RPMI7951 (cell line): ENCODE measurements around the gene PDIA6. TPM values are rescaled to one million over a fixed set of nuclear protein-coding genes. Genes with fewer than 3 reads are reported as not detected.
"Not testable (repeated sequence)": the region's sequence is repeated elsewhere in the genome, so short reads cannot be mapped to it uniquely, and the experiment has no call there.

ENCODE experiments used
- DNase-seq: peaks from one replicate; pipeline ENCODE4 v3.0.0-alpha.2; 2012; ENCODE audit warnings: low read depth
- total RNA-seq: library from RNA; depleted of rRNA; stranded (reverse); fragments of >200 nt; shearing (Covaris generic); gene quantifications from 2 replicates; pipeline ENCODE4 v1.2.3, GENCODE V29; 2014

PDIA6 gene
- total RNA-seq, 1 experiment from 2014 or later: 538 TPM

DNA sequence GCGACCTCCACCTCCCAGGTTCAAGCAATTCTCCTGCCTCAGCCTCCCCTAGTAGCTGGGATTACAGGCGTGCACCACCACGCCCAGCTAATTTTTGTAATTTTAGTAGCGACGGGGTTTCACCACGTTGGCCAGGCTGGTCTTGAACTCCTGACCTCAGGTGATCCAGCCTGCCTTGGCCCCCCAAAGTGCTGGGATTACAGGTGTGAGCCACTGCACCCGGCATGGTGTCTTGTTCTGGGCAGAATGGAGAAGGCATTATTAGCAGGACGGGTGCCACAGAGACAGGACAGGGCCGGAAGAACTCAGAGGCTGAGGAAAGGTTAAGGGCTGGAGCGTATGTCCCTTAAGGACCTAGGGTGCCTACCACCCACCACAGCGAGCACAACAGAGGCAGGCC is 31.8 kb downstream of the PDIA6 start:
- DNase-seq: not testable (repeated sequence)

DNA sequence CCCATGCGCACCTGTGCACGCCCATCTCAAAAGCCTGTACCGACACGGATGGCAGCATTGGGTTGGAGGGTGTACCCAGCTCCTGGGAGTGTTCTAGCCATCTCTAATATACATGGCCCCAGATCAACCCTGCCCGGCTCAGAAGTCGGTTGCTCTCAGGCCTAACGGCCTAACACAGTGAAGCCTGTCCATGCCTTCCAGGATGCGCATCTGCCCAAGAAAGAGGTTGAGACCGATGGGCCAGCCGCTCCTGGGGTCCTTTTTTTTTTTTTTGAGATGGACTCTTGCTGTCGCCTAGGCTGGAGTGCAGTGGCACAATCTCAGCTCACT is 32.1 kb downstream of the PDIA6 start:
- DNase-seq: no peak

DNA sequence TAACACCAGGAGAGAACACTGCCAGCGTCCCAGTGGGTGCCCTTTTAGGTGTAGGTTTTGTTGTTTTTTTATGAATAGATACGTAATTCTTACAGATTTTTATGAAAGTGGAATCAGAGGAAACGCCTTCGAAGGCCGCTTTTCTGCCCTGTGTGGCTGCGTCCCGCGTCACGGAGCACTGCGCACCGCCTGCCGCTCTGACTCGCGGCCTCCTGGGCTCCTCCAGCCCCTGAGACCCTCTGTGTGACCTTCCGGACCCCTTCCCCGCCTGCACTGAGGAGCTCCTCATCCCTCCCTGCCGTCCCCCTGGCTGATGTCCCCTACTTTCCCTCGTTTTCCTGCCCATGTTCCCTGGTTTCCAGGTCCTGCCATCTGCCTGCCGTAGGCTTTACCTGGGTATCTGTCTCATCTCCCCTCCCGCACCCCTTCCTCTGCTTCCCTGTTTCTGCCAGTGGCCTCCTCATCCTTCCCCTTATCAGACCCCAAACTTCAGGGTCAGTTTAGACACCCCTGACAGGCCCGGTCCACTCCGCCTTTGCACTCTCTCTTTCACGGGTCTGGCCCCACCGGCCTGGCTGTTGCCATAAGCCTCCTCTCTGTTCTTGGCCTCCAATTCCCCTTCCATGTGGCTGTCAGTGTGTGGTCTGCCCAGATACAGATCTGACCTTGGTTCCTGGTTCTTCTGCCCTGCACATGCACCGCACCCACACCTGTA is 32.7 kb downstream of the PDIA6 start:
- DNase-seq: no peak

DNA sequence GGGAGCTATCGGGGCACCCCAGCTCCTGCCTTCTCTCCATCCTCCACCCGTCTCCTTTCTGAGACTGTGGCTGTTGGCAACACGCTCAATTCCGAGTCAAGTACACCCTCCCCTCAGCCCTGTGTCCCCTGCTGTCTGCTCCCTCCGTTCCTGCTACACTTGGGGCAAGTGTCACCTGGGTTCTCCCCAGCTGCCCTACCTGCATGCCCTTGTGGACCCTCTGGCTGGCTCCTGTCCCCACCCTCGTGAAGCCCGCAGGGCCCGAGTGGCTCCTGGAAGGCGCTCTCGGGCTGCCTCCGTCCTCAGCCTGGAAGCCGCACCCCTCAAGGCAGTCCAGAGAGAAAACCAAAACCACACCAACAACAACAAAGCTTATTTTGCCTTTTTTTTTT is 33.9 kb downstream of the PDIA6 start:
- DNase-seq: no peak

GRCh38 chr2:10777842-10778723 is 34.5 kb downstream of the PDIA6 start:
- DNase-seq: no peak

DNA sequence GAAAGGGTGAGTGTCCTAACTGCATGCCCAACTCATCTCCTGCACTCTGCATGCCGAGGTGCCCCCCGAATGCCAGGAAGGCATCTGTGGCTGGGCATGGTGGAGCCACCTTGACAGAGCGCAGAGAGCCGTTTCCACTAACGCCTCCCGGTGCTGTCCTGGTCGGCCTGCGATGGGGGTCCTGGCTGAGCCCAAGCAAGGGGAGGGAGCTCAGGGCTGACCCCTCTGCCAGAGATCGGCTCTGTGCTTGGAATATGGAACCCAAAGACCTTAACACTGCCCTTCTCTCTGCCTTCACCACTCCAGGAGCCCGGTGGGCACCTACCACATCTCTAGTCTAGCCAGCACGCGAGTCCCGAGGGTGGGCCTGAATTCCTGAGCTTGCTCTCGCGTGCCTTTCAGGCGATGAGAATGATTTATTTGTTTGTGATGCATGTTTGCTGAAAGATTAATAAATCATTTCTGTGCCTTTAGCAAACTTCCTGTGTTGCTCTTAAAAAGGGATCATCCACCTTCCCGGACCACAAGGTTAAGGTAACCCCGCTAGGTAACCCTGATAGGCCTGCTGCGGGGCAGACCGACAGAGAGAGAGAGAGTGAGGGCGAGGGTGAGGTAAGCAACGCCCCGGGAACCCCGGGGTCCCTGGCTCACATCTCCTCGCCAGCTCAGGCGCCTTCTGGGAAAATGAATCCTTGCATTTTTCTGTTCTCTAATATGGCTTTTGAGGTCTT is 35.3 kb downstream of the PDIA6 start:
- no peak for DNase-seq

GRCh38 chr2:10776231-10776977 is 36.2 kb downstream of the PDIA6 start:
- no peak for DNase-seq

DNA sequence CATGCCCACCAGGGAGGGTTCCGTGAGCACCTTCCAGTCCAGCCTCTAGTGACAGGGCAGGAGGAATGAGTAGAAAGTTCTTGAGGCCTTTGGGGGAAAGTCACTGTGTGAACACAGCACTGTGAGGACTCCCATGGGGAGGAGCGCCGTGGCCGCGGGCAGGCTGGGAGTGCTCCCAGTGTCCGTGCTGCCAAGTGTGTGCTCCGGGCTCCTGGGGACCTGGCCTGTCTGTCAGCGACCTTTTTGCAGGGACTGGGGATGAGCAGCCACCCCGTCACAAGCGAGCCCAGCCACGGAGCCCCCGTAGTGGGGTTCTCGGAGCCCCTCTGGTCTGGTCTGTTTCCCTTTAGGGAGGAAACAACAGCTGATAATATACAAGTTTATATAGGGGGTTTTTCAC is 36.8 kb downstream of the PDIA6 start:
- no peak for DNase-seq

- DNase-seq: no peak
Observed at GRCh38 chr2:10775021-10775780, 37.4 kb downstream of the PDIA6 start.

DNA sequence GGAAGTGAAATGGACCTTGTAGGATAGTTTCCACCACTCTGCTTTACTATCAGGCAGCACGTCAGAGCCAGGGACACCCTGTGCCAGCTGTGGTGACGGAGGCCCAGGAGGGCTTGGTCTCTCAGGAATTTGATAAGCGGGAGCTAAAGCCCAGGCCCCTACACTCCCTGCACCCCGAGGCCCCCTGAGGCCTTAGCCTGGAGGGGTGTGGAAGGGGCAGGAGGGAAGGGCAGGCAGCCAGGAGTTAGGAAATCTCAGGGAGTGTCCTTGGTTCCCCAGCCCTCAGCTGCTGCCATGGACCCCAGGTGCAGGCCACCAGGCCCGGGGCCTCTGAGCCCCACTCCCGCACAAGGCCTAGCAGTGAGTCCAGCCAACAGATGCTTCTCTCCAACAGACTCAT is 38.2 kb downstream of the PDIA6 start:
- no peak for DNase-seq

DNA sequence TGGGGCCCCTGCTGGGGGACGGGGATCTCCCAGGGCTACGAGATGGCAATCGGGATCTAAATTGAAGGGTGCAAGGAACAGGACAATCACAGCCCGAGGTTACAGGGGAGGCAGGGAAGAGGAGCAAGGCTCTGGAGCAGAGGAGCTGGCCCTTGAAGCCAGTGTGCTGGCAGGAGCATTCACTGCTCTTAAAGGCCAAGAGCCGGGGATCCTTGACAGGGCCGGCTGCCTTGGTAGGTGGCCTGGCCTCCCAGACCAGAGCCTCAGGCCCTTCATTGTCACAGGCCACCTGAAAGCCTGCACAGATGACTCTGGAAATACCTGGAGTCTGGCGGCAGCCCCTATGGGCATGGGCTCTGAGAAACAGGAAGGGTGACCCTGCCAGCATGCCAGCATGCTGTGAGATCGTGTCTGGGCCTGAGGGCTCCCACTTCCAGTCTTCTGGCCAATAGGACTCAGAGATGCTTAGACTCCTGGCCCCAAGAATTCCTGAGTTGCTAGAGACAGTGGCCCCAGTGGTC is 38.7 kb downstream of the PDIA6 start:
- no peak for DNase-seq

- DNase-seq: no peak
Observed at GRCh38 chr2:10772868-10773215, 39.7 kb downstream of the PDIA6 start.

DNA sequence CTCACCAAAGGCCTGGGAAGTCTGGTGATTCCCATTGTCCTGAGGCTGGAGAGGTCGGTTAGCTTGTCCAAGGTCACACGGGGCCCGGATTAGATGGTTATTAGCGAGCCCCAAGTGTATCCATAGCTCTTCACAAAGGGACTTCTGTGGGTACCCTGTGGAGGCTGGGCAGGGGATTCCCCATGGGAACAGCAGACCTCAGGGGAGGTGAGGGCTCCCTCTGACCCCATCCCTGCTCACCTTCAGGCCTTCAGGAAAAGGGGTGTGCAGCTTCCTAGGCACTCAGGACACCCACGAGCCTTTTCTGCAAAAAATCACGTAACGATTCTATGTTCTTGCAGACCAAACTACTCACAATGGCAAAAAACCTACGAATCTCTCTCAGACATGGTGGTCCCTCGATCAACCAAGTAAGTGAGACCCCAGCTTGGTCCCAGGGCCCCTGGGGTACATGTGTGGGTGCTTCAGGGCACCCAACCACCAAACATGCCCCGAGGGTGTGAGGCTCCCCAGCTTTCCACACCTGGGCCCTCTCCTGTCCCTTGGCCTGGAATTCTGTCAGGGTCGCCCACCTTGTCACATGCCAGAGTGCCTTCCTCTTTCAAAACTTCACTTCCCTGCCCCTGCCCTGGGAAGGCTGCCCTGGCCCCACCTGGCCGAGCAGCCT is 40.3 kb downstream of the PDIA6 start:
- no peak for DNase-seq

DNA sequence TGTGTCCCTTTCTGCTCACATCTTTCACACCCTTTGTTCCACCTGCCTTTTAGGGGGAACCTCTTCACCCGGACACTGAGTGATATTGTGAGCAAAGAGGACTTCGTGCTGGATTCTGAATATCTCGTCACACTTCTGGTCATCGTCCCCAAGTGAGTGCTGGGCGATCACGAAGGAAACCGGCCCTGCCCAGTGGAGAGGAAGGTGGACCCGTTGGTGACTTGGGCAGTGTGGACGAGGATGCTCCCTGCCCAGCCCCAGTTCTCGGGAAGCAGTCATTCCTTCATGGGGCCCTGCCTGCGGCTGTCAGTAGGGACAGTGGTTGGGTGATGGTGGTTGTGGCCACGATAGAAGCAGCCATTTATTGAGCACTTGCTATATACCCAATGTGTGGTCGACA is 40.8 kb downstream of the PDIA6 start:
- DNase-seq: no peak

DNA sequence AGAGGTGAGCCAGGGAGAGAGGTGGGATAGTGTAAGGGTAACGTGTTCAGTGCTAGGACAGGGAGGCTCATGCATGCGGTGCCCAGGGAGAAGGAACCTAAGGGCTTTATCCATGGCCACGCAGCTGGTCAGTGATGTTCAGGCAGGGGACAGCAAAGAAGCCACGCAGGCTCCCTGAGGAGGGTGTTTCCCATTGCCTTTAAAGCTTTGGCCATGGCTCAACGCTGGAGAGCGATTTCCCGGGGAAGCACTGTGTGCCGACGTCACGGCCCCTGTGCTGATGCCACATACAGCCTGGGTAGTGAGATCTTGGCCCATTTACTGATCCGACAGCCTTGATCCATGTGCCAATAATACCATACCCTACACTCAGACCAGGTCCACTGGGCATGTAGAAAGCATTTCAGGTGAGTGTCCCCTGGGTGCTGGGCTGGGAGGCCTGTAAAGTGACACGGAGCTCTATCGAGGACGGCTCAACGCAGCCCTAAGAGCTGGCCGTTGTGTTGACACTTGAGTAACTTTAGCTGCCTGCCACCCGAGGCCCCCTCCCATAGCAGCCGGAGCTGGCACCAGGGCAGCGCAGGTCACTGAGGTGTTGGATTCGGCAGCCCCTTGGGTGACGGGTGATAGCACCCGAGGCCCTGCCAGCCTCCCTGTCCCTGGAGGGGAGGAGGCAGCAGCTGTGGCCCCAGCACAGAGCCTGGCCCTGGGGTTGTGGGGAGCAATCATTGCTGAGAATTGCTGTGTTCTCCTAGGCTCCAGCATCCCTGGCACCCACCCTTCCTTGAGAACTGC is 41.4 kb downstream of the PDIA6 start:
- no peak for DNase-seq

DNA sequence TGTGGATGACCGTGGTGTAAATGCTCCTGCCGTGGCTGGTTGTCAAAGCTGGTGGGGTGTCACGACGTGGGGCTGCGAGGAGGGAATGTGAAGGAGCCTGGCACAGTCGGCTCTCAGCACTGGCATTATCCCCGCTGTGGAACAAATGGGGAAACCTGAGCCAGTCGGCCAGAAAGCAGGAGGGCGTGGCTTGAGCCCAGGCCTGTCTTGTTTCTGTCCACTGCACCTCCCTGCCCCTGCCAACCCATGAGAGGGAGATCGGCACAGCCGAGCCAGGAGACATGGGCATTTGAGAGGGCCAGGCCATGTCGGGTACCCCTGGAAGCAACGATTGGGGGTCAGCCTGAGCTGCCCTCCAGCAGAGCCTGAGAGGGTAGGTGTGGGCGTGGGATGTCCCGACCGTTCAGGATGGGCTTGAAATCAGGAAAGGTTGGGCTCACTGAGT is 44.5 kb downstream of the PDIA6 start:
- DNase-seq: no peak

DNA sequence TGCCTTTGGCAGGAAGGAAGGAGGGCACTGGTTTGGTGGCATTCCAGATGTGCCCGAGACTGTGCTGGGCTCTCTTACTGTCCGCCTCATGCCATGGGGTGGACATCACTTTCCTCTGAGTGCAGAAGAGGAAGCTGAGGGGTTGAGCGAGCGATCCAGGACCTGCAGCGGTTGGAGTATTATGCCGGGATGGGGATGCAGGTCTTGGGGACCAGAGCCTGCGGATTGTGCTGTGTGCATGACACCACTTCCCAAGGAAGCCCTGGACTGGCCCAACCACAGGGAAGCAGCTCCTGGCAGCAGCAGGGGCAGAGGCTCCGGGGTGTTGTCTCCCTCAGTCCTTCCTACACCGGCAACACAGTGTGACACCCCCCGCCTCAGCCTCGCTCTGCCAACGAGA is 46.7 kb downstream of the PDIA6 start:
- no peak for DNase-seq

- no peak for DNase-seq
Observed at GRCh38 chr2:10765461-10765860, 47.1 kb downstream of the PDIA6 start.

- no peak for DNase-seq
Observed at GRCh38 chr2:10764896-10765295, 47.7 kb downstream of the PDIA6 start.
